HS-27A (cell line): ENCODE data around the gene PEX19.

Source experiments
- DNase-seq: peaks from one replicate; pipeline ENCODE4 v3.0.0-alpha.2; 2012; ENCODE audit warnings: low read depth, missing footprints

Gene PEX19

DNA sequence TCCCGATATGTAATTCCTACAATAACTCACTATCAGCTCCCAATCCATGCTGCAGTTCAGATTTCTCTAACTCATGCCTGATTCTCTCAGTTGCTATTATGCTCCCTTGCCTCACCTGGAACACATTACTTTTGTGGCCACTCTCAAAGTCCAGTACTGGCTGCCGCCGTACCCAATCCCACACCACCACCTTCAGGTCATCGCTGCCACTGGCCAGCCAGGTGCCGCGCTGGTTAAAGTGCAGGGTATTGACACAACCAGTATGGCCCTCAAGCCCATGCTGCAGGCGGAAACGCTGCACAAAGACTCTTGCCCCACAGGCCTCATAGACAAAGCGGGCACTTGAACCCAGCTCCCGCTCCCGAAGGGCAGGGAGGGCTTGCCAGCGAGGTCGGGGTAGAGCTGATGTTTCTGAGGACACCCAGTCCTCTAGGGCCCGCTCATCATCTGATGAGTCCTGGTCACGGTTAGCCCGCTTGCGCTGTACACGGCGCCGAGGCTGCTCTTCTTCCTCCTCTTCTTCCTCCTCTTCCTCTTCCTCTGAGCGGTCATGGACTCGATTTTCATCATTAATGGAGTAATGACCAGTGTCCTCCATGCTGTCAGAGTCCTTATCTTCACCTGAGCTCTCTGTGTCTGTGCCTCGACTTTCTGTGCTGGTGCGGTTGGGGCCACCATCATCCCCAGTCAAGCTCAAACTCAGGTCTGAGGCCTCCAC lies 45.2 kb downstream of the PEX19 start:
- no peak for DNase-seq

- DNase-seq: no peak
Observed at GRCh38 chr1:160238408-160238807, 46.5 kb downstream of the PEX19 start.

- no peak for DNase-seq
Observed at GRCh38 chr1:160237558-160237957, 47.4 kb downstream of the PEX19 start.

GRCh38 chr1:160236806-160237205 lies 48.1 kb downstream of the PEX19 start:
- DNase-seq: no peak

- no peak for DNase-seq
Observed at GRCh38 chr1:160232911-160233310, 52.0 kb downstream of the PEX19 start.

DNA sequence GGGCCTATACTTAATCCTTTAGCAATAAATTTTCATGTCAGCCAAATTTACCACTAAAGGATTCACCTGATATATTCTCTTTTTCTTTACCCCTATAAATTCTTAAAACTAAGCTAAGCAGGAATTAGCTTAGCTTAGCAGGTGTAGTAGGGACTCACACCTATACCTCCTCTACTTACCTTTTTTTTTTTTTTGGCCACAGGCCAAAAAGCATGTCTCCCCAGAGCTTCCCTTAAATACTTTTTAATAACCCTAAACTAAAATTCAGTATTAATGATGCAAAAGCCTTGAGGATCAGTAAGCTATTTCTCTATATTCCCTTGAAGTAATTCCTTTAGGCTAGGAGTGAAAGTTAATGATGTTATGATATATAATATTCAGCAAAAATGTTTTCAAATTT lies 56.5 kb downstream of the PEX19 start:
- DNase-seq: no peak

GRCh38 chr1:160227561-160227960 lies 57.4 kb downstream of the PEX19 start:
- no peak for DNase-seq

DNA sequence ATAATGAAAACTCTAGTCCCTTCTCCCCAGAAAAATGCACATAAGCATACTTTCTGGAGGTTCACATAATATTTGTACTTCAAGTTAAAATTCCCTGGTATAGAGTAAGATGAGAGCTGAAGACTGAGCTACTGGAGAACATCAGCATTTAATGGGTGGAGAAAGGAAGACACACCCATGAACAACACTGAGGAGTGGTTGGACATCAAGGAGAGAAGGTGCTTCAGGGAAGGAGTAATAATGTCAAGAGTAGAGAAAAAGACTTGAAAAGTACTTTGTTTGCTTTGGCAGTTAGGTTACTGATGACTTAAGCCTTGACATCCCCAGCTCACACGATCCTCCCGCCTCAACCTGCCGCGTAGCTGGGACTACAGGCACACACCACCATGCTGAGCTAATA lies 57.9 kb downstream of the PEX19 start:
- DNase-seq: no peak
